ENCODE results near the gene IL12RB1. TPM values are rescaled to one million over a fixed set of nuclear protein-coding genes. Genes with fewer than 3 reads are reported as not detected.

Gene IL12RB1
- total and polyA plus RNA-seq, 10 of the 15 experiments (the other 5 are each of a cell fraction or from before 2014, with no cell fraction given) = 2.8 to 29.9 (median 17.6) TPM

DNA sequence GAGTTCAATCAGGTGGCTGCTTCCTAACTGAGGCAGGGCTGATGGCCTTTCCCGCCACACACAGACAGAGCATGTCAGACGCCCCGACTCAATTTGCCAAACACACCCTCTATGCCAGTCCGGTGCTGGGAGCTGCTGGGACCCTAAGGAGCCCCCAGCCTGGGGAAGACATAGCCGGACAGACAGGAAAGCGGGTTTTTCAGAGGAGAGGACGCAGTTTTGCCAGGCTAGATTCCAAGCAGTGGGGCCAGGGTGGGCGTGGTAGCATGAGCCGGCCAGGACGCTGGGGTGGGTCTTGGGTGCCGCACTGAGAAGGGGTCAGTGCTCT lies 30.6 kb upstream of the IL12RB1 start:
- Histone ChIP-seq H3K36me3 (ENCODE audit: control insufficient read depth in 2 of 2, insufficient read depth in 2 of 2, low read length in 1 of 2) (peaks cover 8 to 24% of the 10 kb centered on the region in 2 experiments), H4K20me1 (ENCODE audit: control insufficient read depth, insufficient read depth) (no peaks in the 10 kb centered on the region; the same call in 1 of the 2 replicates), H3K4me3 (0 out of 2 replicates have a peak overlapping the region, but pooled peaks have one; percentile 23), H2AFZ (ENCODE audit: control insufficient read depth, low read depth, low read length) (no peak overlapping the region), H3K9ac (ENCODE audit: control insufficient read depth, insufficient read depth, low read length) (no peak overlapping the region), H3K4me1 (ENCODE audit: control insufficient read depth, insufficient read depth, low read length) (peaks cover 28% of the 10 kb centered on the region), H3K79me2 (ENCODE audit: control insufficient read depth, insufficient read depth, low read length) (peaks cover 21% of the 10 kb centered on the region), H3K27ac (ENCODE audit: control insufficient read depth, insufficient read depth) (no peak overlapping the region), H3K4me2 (ENCODE audit: control insufficient read depth, insufficient read depth) (peak overlapping the region; percentile 72), H3K9me3 (replicated peaks; ENCODE audit: control insufficient read depth, insufficient read depth, low read length) (no peaks in the 10 kb centered on the region), H3K27me3 (replicated peaks in 1 of 2; ENCODE audit: control insufficient read depth in 2 of 2, insufficient read depth in 2 of 2, low read length in 1 of 2) (no peaks in the 10 kb centered on the region)
- no peak for TF ChIP-seq NR2C2 (IDR thresholded peaks at IDR 0.05; ENCODE audit: borderline replicate concordance, control insufficient read depth, insufficient read length, low read depth)
- TF ChIP-seq SMC3 (IDR thresholded peaks at IDR 0.05; ENCODE audit: borderline replicate concordance, low read length) = no peak
- no peak for TF ChIP-seq ZBED1 (IDR thresholded peaks at IDR 0.05; ENCODE audit: borderline replicate concordance)
- TF ChIP-seq FOXM1 (IDR thresholded peaks at IDR 0.05; ENCODE audit: low read depth, low read length) = no peak
- no peak for TF ChIP-seq TCF7 (IDR thresholded peaks at IDR 0.05; ENCODE audit: borderline replicate concordance)
- no peak for TF ChIP-seq ZNF24 (IDR thresholded peaks at IDR 0.05)
- TF ChIP-seq HDGF (IDR thresholded peaks at IDR 0.05) = 0 out of 2 replicates have a peak, but pooled peaks have one; percentile 22
- WGBS (ENCODE audit: insufficient coverage, insufficient replicate concordance, low lambda C conversion rate, missing lambda C conversion rate) = 54% methylated on average over 11 of the region's 11 CpGs
- no peak for DNase-seq (ENCODE audit: low read depth, low spot score)
- no peak for ATAC-seq
- ChIA-PET RAD21 (ENCODE audit: unreplicated experiment) (interaction anchor here (0.6 to 1.9 kb wide), 5 partner anchors 31 to 86 kb away, joined by 3 to 7 read pairs (median 4); partner anchors contain the start of genes IL12RB1 and PIK3R2), POLR2A (interaction anchor here (0.7 to 2.8 kb wide), 4 partner anchors 8 to 30 kb away, joined by 3 to 7 read pairs (median 4); partner anchors contain the start of genes IL12RB1 and MAST3), CTCF (interaction anchor here (0.6 to 1.8 kb wide), 5 partner anchors 7 to 105 kb away, joined by 3 to 7 read pairs (median 4); no protein-coding TSS in a partner anchor), SMC1A (ENCODE audit: uncharacterized antibody, unreplicated experiment) (interaction anchor here (0.7 to 1.4 kb wide), 5 partner anchors 9 to 117 kb away, joined by 3 to 4 read pairs (median 3); partner anchors contain the start of genes MAST3 and MPV17L2)
- in situ Hi-C loops (cut with MboI) = no loop called here
- BruUV-seq (replicated peaks) = no TSS peak
- FAIRE-seq = no peak
- intact Hi-C loops (cut with micrococcal nuclease; ENCODE audit: unreplicated experiment) = no loop called here

- H3K79me2 ChIP-seq (ENCODE audit: control insufficient read depth, insufficient read depth, low read length) = peaks cover 17% of the 10 kb centered on the region
- RAD21 ChIA-PET (ENCODE audit: unreplicated experiment) = interaction anchor here (1.8 to 2.3 kb wide), 2 partner anchors 10 to 53 kb away, joined by 9 to 13 read pairs; no protein-coding TSS in a partner anchor
These were observed 27.7 kb upstream of the IL12RB1 start for GRCh38 chr19:18114483-18114882.

More at GRCh38 chr19:18114483-18114882, 27.7 kb upstream of the IL12RB1 start:
- Histone ChIP-seq H3K36me3 (ENCODE audit: control insufficient read depth in 2 of 2, insufficient read depth in 2 of 2, low read length in 1 of 2) (peaks cover 3 to 22% of the 10 kb centered on the region in 2 experiments), H3K27ac (ENCODE audit: control insufficient read depth, insufficient read depth) (no peak overlapping the region), H2AFZ (ENCODE audit: control insufficient read depth, low read depth, low read length) (no peak overlapping the region), H4K20me1 (ENCODE audit: control insufficient read depth, insufficient read depth) (no peaks in the 10 kb centered on the region), H3K27me3 (replicated peaks in 1 of 2; ENCODE audit: control insufficient read depth in 2 of 2, insufficient read depth in 2 of 2, low read length in 1 of 2) (no peaks in the 10 kb centered on the region), H3K4me3 (no peak overlapping the region), H3K9me3 (replicated peaks; ENCODE audit: control insufficient read depth, insufficient read depth, low read length) (no peaks in the 10 kb centered on the region), H3K4me2 (ENCODE audit: control insufficient read depth, insufficient read depth) (no peak overlapping the region), H3K9ac (ENCODE audit: control insufficient read depth, insufficient read depth, low read length) (no peak overlapping the region), H3K4me1 (ENCODE audit: control insufficient read depth, insufficient read depth, low read length) (peaks cover 28% of the 10 kb centered on the region)
- no TSS peak for BruUV-seq (replicated peaks)
- SMC1A ChIA-PET (ENCODE audit: uncharacterized antibody, unreplicated experiment) = no interaction called here
- TF ChIP-seq HDGF (IDR thresholded peaks at IDR 0.05) = no peak
- no peak for TF ChIP-seq E2F8 (IDR thresholded peaks at IDR 0.05; ENCODE audit: low read depth, partially characterized antibody)
- TF ChIP-seq, protein P1, sequence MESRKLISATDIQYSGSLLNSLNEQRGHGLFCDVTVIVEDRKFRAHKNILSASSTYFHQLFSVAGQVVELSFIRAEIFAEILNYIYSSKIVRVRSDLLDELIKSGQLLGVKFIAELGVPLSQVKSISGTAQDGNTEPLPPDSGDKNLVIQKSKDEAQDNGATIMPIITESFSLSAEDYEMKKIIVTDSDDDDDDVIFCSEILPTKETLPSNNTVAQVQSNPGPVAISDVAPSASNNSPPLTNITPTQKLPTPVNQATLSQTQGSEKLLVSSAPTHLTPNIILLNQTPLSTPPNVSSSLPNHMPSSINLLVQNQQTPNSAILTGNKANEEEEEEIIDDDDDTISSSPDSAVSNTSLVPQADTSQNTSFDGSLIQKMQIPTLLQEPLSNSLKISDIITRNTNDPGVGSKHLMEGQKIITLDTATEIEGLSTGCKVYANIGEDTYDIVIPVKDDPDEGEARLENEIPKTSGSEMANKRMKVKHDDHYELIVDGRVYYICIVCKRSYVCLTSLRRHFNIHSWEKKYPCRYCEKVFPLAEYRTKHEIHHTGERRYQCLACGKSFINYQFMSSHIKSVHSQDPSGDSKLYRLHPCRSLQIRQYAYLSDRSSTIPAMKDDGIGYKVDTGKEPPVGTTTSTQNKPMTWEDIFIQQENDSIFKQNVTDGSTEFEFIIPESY (IDR thresholded peaks at IDR 0.05) = no peak
- TF ChIP-seq RB1 (IDR thresholded peaks at IDR 0.05; ENCODE audit: borderline replicate concordance) = no peak
- ATAC-seq (no peak), DNase-seq (ENCODE audit: low read depth, low spot score) (no peak), FAIRE-seq (no peak)
- intact Hi-C loops (cut with micrococcal nuclease; ENCODE audit: unreplicated experiment) = no loop called here
- WGBS (ENCODE audit: insufficient coverage, insufficient replicate concordance, low lambda C conversion rate, missing lambda C conversion rate) = 89% methylated on average over 4 of the region's 4 CpGs
- POLR2A ChIA-PET = interaction anchor here (0.6 kb wide), 1 partner anchor 34 kb away, joined by 4 read pairs; no protein-coding TSS in a partner anchor
- CTCF ChIA-PET = interaction anchor here (1.5 to 6.3 kb wide), 3 partner anchors 37 to 137 kb away, joined by 11 to 48 read pairs (median 15); partner anchors contain the start of genes MPV17L2 and PIK3R2
- in situ Hi-C loops (cut with MboI) = no loop called here

Measured in GM12878 (cell line).